B cell (primary cell): Measurements from ENCODE around the gene USP20. TPM values are rescaled to one million over a fixed set of nuclear protein-coding genes. Genes with fewer than 3 reads are reported as not detected.

Experiments
- ATAC-seq: fragments of 200-7000 bp; cut with Tn5 transposase; one replicate; pipeline ENCODE4 v1.10.0; 2021; ENCODE audit warnings: low read depth, mild to moderate bottlenecking, moderate number of reproducible peaks, moderate library complexity
- CTCF ChIA-PET: fragments of 350-600 bp; sonication (Branson Sonifier 250); formaldehyde crosslinking; loops from one replicate; lab custom pipeline; 2021; ENCODE audit warnings: antibody characterized with exemption, inconsistent platforms; lab: Charles Lee
- POLR2A ChIA-PET: fragments of 350-600 bp; sonication (Branson Sonifier 250); formaldehyde crosslinking; loops from one replicate; lab custom pipeline; 2021; ENCODE audit warnings: antibody characterized with exemption; lab: Charles Lee
- DNase-seq: peaks from one replicate; pipeline ENCODE4 v3.0.0; 2013
- H2AFZ ChIP-seq: 2 replicates; pipeline ENCODE4 v1.6.1; 2012; ENCODE audit warnings: mild to moderate bottlenecking, low read depth, low read length; ENCODE audit not compliant: insufficient read depth, poor library complexity, severe bottlenecking
- H3K27ac ChIP-seq, 2 donors: 1 replicate in 1 of 2; 2 replicates in 1 of 2; pipeline ENCODE4 v1.5.1; 2012 to 2013; ENCODE audit warnings: low read length in 2 of 2, mild to moderate bottlenecking in 2 of 2, moderate library complexity in 1 of 2
- H3K27me3 ChIP-seq, 4 experiments: fragments of 200-600 bp in 1 of 4; sonication (generic) in 1 of 4; replicated peaks in 1 of 4; 1 replicate in 2 of 4; 2 replicates in 2 of 4; pipeline versions ENCODE4 v1.6.1 to v1.7.0; 2013 to 2016; ENCODE audit warnings: low read length in 3 of 4, mild to moderate bottlenecking in 2 of 4, mixed read lengths in 1 of 4, moderate library complexity in 1 of 4; ENCODE audit not compliant: insufficient read depth in 4 of 4, control insufficient read depth in 3 of 4; ENCODE audit errors: control extremely low read depth in 1 of 4
- H3K36me3 ChIP-seq, 2 experiments: replicated peaks in 1 of 2; 1 replicate in 1 of 2; 2 replicates in 1 of 2; pipeline versions ENCODE4 v1.6.1 to v1.7.1; 2013; ENCODE audit warnings: low read length in 1 of 2; ENCODE audit not compliant: insufficient read depth in 2 of 2, control insufficient read depth in 1 of 2; ENCODE audit errors: control extremely low read depth in 1 of 2, extremely low read depth in 1 of 2
- H3K4me1 ChIP-seq, 2 donors: fragments of 200-600 bp in 1 of 2; sonication (generic) in 1 of 2; 1 replicate in 1 of 2; 2 replicates in 1 of 2; pipeline versions ENCODE4 v1.5.1 to v1.6.1; 2013 to 2017; ENCODE audit warnings: low read length in 2 of 2; ENCODE audit not compliant: control insufficient read depth in 2 of 2, insufficient read depth in 2 of 2
- H3K4me2 ChIP-seq: replicated peaks from 2 replicates; pipeline ENCODE3; 2012; ENCODE audit warnings: mild to moderate bottlenecking, low read depth, low read length; ENCODE audit not compliant: poor library complexity, severe bottlenecking
- H3K4me3 ChIP-seq, 5 experiments: fragments of 200-600 bp in 1 of 5; sonication (generic) in 1 of 5; 1 replicate in 3 of 5; 2 replicates in 2 of 5; pipeline versions ENCODE4 v1.5.1 to v1.7.0; 2011 to 2016; ENCODE audit warnings: low read length in 4 of 5, mild to moderate bottlenecking in 4 of 5, low read depth in 2 of 5, control low read depth in 1 of 5, moderate library complexity in 1 of 5; ENCODE audit not compliant: insufficient read depth in 1 of 5; ENCODE audit errors: control extremely low read depth in 1 of 5, extremely low read depth in 1 of 5
- H3K79me2 ChIP-seq: fragments of 200-600 bp; sonication (generic); one replicate; pipeline ENCODE4 v1.6.0; 2016; ENCODE audit warnings: low read length; ENCODE audit not compliant: control insufficient read depth, insufficient read depth
- H3K9ac ChIP-seq: fragments of 200-600 bp; sonication (generic); 2 replicates; pipeline ENCODE4 v1.6.1; 2017; ENCODE audit warnings: mild to moderate bottlenecking, low read length, moderate library complexity
- H3K9me3 ChIP-seq, 3 donors: one replicate each; pipeline versions ENCODE4 v1.6.1 to v1.7.1; 2013; ENCODE audit warnings: low read length in 2 of 3; ENCODE audit not compliant: control insufficient read depth in 2 of 3, insufficient read depth in 1 of 3; ENCODE audit errors: control extremely low read depth in 1 of 3
- H4K20me1 ChIP-seq: 2 replicates; pipeline ENCODE4 v1.6.0; 2012; ENCODE audit warnings: mild to moderate bottlenecking, low read length; ENCODE audit not compliant: insufficient read depth, control insufficient read depth, poor library complexity, severe bottlenecking
- H3K27ac Mint-ChIP-seq: one replicate; pipeline ENCODE4 v1.8.0; 2021; ENCODE audit warnings: mixed read lengths
- H3K27me3 Mint-ChIP-seq: one replicate; pipeline ENCODE4 v1.8.0; 2021; ENCODE audit warnings: mixed read lengths
- H3K4me1 Mint-ChIP-seq: one replicate; pipeline ENCODE4 v1.8.0; 2021; ENCODE audit warnings: mixed read lengths
- H3K4me3 Mint-ChIP-seq: one replicate; pipeline ENCODE4 v1.8.0; 2021; ENCODE audit warnings: mixed read lengths
- H3K9me3 Mint-ChIP-seq: one replicate; pipeline ENCODE4 v1.8.0; 2022; ENCODE audit warnings: mixed read lengths; ENCODE audit not compliant: insufficient read depth
- CTCF ChIP-seq: fragments of 200-600 bp; IDR thresholded peaks from one replicate; pipeline ENCODE4 v1.8.0; 2022; ENCODE audit warnings: antibody characterized with exemption, mild to moderate bottlenecking
- EZH2 ChIP-seq: IDR thresholded peaks from 2 replicates; pipeline ENCODE4 v1.6.1; 2012; ENCODE audit warnings: borderline replicate concordance, low read depth, mild to moderate bottlenecking, moderate library complexity, low read length; ENCODE audit not compliant: insufficient read depth, poor library complexity, severe bottlenecking
- WGBS: methylation state at CpG from one replicate; pipeline ENCODE4 v1.1.5; 2013; ENCODE audit warnings: missing lambda C conversion rate; ENCODE audit not compliant: insufficient coverage; 5-methylcytosine and 5-hydroxymethylcytosine counted together
- intact Hi-C: fragments of 100-400 bp; cut with micrococcal nuclease; formaldehyde crosslinking; loops from one replicate; pipeline ENCODE4 v1.10.0; 2022
- polyA plus RNA-seq: library from polyadenylated mRNA; depleted of rRNA; stranded (reverse); fragments of >200 nt; gene quantifications from 2 replicates; pipeline ENCODE4 v1.2.3, GENCODE V29; 2012
- total RNA-seq, 2 donors: library from RNA; stranded (reverse); fragments of 120-200 nt in 1 of 2; gene quantifications; 1 replicate in 1 of 2; 2 replicates in 1 of 2; pipeline versions ENCODE4 v1.2.3 to v1.2.4, GENCODE V29; 2013 to 2022

USP20 gene
- total and polyA plus RNA-seq, 2 donors (not counting 1 experiment from before 2014, with no cell fraction given): 49.5 to 72.6 TPM

- TF ChIP-seq CTCF (no peak), EZH2 (no peak)
- peak within 1 kb of the TSS; percentile 95 for H3K27ac Mint-ChIP-seq
- H3K27ac ChIP-seq: peak within 1 kb of the TSS; percentile 71 to 79
- peak within 1 kb of the TSS; percentile 98 for H2AFZ ChIP-seq
- H3K79me2 ChIP-seq: peaks cover 20% of the 10 kb centered on the region
- peaks cover 7% of the 10 kb centered on the region for H4K20me1 ChIP-seq
- H3K4me3 Mint-ChIP-seq: peak within 1 kb of the TSS; percentile 96
- H3K4me1 ChIP-seq: peaks cover 6 to 13% of the 10 kb centered on the region in 2 donors
- no peaks in the 10 kb centered on the region for H3K9me3 ChIP-seq
- H3K9ac ChIP-seq: peak within 1 kb of the TSS; percentile 87
- POLR2A ChIA-PET: interaction anchor here (0.6 to 1.6 kb wide), 5 partner anchors 98 to 1815 kb away, joined by 3 to 6 read pairs (median 4); partner anchors contain the start of gene DOLPP1
- peak; percentile 98 for DNase-seq
- WGBS: under 1% methylated on average over 87 of the region's 93 CpGs
- intact Hi-C loops: loop anchor here (1.0 to 10.0 kb wide), 5 partner anchors 21 to 1081 kb away; partner anchors contain the start of genes C9orf78, CRAT, NTMT1 and PTPA
- H3K4me1 Mint-ChIP-seq: peaks cover 20% of the 10 kb centered on the region
- H3K27me3 Mint-ChIP-seq: no peaks in the 10 kb centered on the region
- no peaks in the 10 kb centered on the region for H3K27me3 ChIP-seq
- H3K4me2 ChIP-seq: peak within 1 kb of the TSS; percentile 95
- peak within 1 kb of the TSS; percentile 41 to 96 (median 76) for H3K4me3 ChIP-seq
- H3K36me3 ChIP-seq: peaks cover 0 to 9% of the 10 kb centered on the region in 2 experiments
- CTCF ChIA-PET: interaction anchor here (0.7 to 1.2 kb wide), 5 partner anchors 13 to 1500 kb away, joined by 3 to 4 read pairs (median 4); no protein-coding TSS in a partner anchor
- H3K9me3 Mint-ChIP-seq: no peaks in the 10 kb centered on the region
- peak; percentile 94 for ATAC-seq
Measured at GRCh38 chr9:129802833-129803675, 32.2 kb upstream of the USP20 start, which contains the start of gene TOR1B. Gene TOR1B, plus strand, starts transcription at chr9:129803184. Its CDS starts 29 bp downstream, at chr9:129803213.
